ENCODE results near the gene KIAA1217. TPM values are rescaled to one million over a fixed set of nuclear protein-coding genes. Genes with fewer than 3 reads are reported as not detected.

Gene KIAA1217
- total RNA-seq, 1 experiment from 2014 or later: 9.3 TPM

GRCh38 chr10:24501056-24501711 is 292.2 kb downstream of the KIAA1217 start:
- DNase-seq (ENCODE audit: low read depth): no peak

GRCh38 chr10:24502006-24502405 is 293.1 kb downstream of the KIAA1217 start:
- no peak for DNase-seq (ENCODE audit: low read depth)

GRCh38 chr10:24502801-24503460 is 294.0 kb downstream of the KIAA1217 start:
- no peak for DNase-seq (ENCODE audit: low read depth)

DNA sequence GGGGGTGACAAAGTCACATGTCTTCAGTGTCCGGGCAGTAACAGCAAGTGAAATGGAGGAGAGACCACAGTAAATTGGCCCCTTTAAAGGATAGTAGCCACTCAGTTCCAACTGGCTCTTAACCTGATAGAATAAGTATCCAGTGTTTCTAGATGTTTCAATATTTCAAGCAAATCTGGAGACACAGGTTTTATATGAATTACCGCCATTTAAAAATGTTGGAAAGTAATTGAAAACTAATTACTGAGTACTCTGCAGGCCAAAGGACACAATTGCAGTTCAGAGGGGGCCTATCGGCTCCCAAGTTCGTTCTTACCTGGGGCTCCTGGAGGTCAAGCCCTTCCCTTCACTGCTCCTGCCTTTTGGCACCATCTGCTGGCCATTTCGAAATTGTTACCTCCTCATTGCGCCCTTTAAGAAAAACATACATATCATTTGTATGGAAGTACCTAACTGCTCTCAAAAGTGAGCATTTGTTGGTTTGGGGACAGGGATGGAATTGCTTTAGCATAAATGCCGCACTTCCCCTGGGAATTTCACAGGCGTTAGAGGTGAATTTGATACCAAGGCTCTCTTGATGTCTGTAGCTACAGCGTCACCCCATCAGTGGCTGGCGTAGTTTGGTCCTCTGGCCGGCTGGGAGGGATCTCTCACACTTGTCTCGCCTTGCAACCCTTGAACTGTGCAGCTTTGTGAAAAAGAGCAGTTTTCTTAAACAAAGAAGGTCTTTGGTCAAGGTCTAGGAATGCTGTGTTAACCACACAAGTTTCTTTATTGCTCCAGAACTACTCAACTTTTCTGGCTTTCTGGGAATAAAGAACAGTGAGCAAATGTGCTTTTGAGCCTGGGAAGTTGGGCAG is 294.8 kb downstream of the KIAA1217 start:
- DNase-seq (ENCODE audit: low read depth): peak; percentile 58

- no peak for DNase-seq (ENCODE audit: low read depth)
These were observed 296.8 kb downstream of the KIAA1217 start for GRCh38 chr10:24505759-24506158.

- DNase-seq (ENCODE audit: low read depth): peak; percentile 53
These were observed 304.2 kb downstream of the KIAA1217 start for GRCh38 chr10:24513155-24513554.

GRCh38 chr10:24515481-24515880 is 306.5 kb downstream of the KIAA1217 start:
- DNase-seq (ENCODE audit: low read depth): no peak

- no peak for DNase-seq (ENCODE audit: low read depth)
These were observed 309.5 kb downstream of the KIAA1217 start for GRCh38 chr10:24518411-24518810.

DNA sequence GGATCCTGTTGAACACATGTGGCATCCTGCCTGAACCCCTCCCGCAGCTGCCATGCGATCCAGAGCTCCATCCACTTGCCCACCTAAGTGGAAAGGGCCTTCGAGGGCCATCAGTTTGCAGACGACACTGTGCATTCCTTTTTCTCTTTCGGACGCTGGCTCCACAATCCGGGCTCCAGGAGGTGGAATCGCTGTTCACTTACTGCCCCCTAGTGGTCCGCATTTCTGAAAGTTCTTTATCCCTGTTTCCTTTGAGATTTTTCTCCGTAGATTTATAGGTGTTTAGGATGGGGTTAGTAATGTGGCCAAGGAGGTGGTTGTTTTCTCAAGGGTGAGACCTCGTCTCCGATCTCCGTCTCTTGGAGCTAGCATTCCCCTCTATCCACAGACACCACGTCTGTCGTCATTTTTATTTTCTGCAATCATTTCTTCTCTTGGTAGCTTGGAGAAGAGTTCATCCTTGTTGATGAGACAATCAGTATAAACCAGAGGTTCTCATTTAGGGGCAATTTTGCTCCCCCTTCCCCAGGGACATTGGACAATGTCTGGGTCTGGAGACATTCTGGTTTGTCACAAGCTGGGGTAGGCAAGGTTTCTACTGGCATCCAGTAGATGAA is 310.2 kb downstream of the KIAA1217 start:
- peak; percentile 65 for DNase-seq (ENCODE audit: low read depth)

DNA sequence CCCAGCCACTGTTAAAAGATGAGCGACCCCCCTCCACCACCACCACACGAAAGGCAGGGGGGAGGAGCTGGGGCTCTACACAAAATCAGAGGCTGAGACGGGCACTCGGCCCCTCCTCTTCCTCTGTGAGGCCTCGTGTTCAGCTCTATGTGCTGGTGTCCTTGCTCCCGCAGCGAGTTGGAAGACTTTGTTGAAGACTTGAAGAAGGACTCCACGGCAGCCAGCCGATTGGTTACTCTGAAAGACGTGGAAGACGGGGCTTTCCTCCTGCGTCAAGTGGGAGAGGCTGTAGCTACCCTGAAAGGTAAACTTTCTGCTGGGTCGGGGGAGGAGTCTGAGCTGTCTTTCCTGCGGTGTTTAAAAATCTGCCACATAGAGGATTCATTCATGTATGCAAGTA is 311.0 kb downstream of the KIAA1217 start:
- no peak for DNase-seq (ENCODE audit: low read depth)

GRCh38 chr10:24524314-24524713 is 315.4 kb downstream of the KIAA1217 start:
- no peak for DNase-seq (ENCODE audit: low read depth)

DNA sequence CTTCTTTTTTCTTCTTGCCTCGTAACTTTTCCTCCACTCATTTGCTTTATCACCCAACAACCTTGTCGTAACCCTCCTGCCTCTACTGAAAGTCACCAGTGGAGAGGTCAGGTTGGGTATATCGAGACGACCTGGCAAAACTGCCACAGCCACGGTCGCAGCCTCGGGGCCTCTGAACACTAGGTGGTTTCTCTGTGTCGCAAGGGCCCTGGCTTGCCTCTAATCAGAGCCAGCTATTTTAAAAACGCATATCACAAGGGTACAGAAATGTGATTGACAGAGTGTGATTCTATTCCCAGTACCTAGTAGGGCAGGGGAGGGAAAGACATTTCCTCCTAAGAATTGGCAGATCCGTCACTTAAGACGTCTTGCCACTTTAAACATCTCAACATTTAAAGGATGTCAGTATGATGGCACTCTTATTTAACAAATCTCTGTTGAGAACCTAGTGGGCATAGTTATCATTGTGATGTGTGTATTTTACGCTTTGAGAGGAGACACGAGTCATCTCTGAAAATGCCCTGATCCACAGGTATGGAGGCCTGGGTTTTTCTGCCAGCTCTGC is 317.2 kb downstream of the KIAA1217 start:
- DNase-seq (ENCODE audit: low read depth): no peak

GRCh38 chr10:24528946-24529345 is 320.0 kb downstream of the KIAA1217 start:
- DNase-seq (ENCODE audit: low read depth): no peak

DNA sequence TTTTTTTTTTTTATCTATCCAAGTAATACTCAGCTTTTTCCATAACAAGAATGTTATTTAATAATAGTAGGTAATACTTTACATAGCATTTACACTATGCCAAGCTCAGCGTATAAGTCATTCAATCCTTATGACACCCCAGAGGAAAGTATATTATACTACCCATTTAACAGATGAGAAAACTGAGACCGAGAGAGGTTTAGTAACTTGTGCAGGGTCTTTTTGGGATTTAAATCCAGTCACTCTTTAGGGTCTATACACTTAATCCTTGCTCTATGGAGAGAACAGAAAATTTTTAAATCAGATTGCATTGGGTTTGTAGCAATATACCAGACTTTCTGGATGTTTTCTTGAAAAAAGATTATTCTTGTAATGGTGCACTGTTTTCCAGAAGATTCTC is 322.5 kb downstream of the KIAA1217 start:
- DNase-seq (ENCODE audit: low read depth): no peak

- DNase-seq (ENCODE audit: low read depth): no peak
These were observed 325.0 kb downstream of the KIAA1217 start for GRCh38 chr10:24533981-24534380.

GRCh38 chr10:24536636-24537035 is 327.7 kb downstream of the KIAA1217 start:
- DNase-seq (ENCODE audit: low read depth): no peak

DNA sequence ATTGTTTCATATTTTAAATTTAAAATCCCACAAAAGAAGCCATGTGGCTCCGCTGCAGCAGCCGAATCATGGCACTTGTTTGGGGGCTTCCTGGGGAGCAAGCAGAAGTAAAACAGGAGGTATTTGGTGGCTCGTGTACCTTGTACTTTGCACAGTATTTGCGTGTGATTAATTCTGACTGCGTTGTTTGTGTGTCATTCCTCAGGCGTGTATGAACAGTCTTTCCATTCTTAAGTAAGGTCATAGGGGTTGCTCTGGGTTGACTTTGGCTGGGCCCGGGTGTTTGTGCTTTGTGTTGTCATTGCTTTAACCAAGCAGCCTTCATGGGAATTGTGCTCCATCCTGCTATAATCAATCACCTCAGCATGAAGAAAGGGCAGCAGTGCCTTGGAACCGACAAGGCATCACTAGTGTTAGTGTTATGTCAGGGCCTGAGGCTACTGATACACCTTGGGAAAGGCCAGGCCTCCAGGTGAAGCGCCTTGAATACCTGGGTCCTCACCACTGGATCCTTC is 332.4 kb downstream of the KIAA1217 start:
- no peak for DNase-seq (ENCODE audit: low read depth)

GRCh38 chr10:24542314-24543270 is 333.7 kb downstream of the KIAA1217 start:
- DNase-seq (ENCODE audit: low read depth): no peak

GRCh38 chr10:24544776-24545175 is 335.8 kb downstream of the KIAA1217 start:
- DNase-seq (ENCODE audit: low read depth): no peak

DNA sequence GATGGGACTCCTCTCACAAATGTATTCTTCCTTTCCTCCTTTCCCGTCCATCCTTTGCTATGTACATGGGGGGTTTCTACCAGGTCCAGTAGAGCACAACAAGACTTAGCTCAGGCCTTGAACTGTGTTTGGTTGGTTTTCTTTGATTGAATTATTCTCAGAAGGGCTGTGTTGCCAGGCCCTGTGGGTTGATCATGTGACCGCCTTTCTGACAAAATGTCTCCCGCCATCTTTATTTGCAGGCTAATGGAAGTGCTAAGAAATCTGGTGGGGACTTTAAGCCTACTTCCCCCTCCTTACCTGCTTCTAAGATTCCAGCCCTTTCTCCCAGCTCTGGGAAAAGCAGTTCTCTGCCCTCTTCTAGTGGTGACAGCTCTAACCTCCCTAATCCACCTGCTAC is 336.6 kb downstream of the KIAA1217 start:
- no peak for DNase-seq (ENCODE audit: low read depth)
